GM12892 (cell line): ENCODE results near the gene MSANTD1.

ENCODE experiments used
- POLR2A ChIP-seq: IDR thresholded peaks from 2 replicates; pipeline ENCODE4 v1.6.1; 2011; ENCODE audit warnings: low read depth, low read length, control low read depth
- POLR2AphosphoS5 ChIP-seq: IDR thresholded peaks from 2 replicates; pipeline ENCODE4 v1.6.1; 2011; ENCODE audit warnings: low read depth, low read length, control low read depth
- TAF1 ChIP-seq: IDR thresholded peaks from 2 replicates; pipeline ENCODE4 v1.6.1; 2011; ENCODE audit warnings: low read depth, mild to moderate bottlenecking, control low read depth, low read length, borderline replicate concordance

GRCh38 chr4:3199653-3200422 is 49.1 kb upstream of the MSANTD1 start:
- no peak for TF ChIP-seq POLR2AphosphoS5
- TF ChIP-seq TAF1 = no peak
- no peak for TF ChIP-seq POLR2A
